SIG-M5 treated with dmso at 0.1 percent for 504 hours (cell line): ENCODE data around the gene POLR3F.
"Not testable (repeated sequence)": the region's sequence is repeated elsewhere in the genome, so short reads cannot be mapped to it uniquely, and the experiment has no call there.

ENCODE experiments used
- DNase-seq: peaks from one replicate; lab custom pipeline; 2025; ENCODE audit not compliant: unreplicated experiment; lab: John Stamatoyannopoulos, UW

POLR3F gene

GRCh38 chr20:18466894-18467730 is at the start of gene POLR3F, which contains the start of gene DZANK1:
POLR3F (plus strand) TSS chr20:18467390; CDS start chr20:18467507, 117 bp downstream.
DZANK1 (minus strand) TSS chr20:18467030; CDS start chr20:18465358, 1,672 bp downstream.
- peak; percentile 98 for DNase-seq

GRCh38 chr20:18421608-18422007 is 45.6 kb upstream of the POLR3F start:
- no peak for DNase-seq

GRCh38 chr20:18427214-18427613 is 40.0 kb upstream of the POLR3F start:
- no peak for DNase-seq

GRCh38 chr20:18428490-18429173 is 38.6 kb upstream of the POLR3F start:
- no peak for DNase-seq

- no peak for DNase-seq
Measured at GRCh38 chr20:18430172-18430826, 36.9 kb upstream of the POLR3F start.

GRCh38 chr20:18431206-18431605 is 36.0 kb upstream of the POLR3F start:
- no peak for DNase-seq

GRCh38 chr20:18436847-18437246 is 30.3 kb upstream of the POLR3F start:
- peak; percentile 14 for DNase-seq

GRCh38 chr20:18440403-18440802 is 26.8 kb upstream of the POLR3F start:
- DNase-seq: no peak

GRCh38 chr20:18443886-18444285 is 23.3 kb upstream of the POLR3F start:
- DNase-seq: no peak

- DNase-seq: no peak
Measured at GRCh38 chr20:18456600-18456999, 10.6 kb upstream of the POLR3F start.

- DNase-seq: no peak
Measured at GRCh38 chr20:18465536-18466200, 1.5 kb upstream of the POLR3F start.

GRCh38 chr20:18466574-18466893 is 656 bp upstream of the POLR3F start:
- DNase-seq: no peak

- DNase-seq: no peak
Measured at GRCh38 chr20:18477218-18477617, 10.0 kb downstream of the POLR3F start.

GRCh38 chr20:18477821-18478220 is 10.6 kb downstream of the POLR3F start:
- DNase-seq: no peak

- DNase-seq: no peak
Measured at GRCh38 chr20:18481596-18481995, 14.4 kb downstream of the POLR3F start.

- DNase-seq: no peak
Measured at GRCh38 chr20:18488301-18488700, 21.1 kb downstream of the POLR3F start.

- DNase-seq: no peak
Measured at GRCh38 chr20:18496042-18496441, 28.9 kb downstream of the POLR3F start.

GRCh38 chr20:18496740-18497592 is 29.8 kb downstream of the POLR3F start, which contains the start of gene RBBP9:
RBBP9 (minus strand) TSS chr20:18497225; CDS start chr20:18497167, 58 bp downstream.
- peak; percentile 82 for DNase-seq

- DNase-seq: no peak
Measured at GRCh38 chr20:18497603-18498002, 30.4 kb downstream of the POLR3F start.

- not testable (repeated sequence) for DNase-seq
Measured at GRCh38 chr20:18501672-18502071, 34.5 kb downstream of the POLR3F start.
